NCI-H2171 treated with DMSO at 0.1 percent for 48 hours (cell line): ENCODE results near the gene UBA5.
"Not testable (repeated sequence)": the region's sequence is repeated elsewhere in the genome, so short reads cannot be mapped to it uniquely, and the experiment has no call there.

Experiments used
- DNase-seq: peaks from one replicate; lab custom pipeline; 2025; lab: John Stamatoyannopoulos, UW

The UBA5 gene

GRCh38 chr3:132660052-132660810 lies at the start of gene UBA5:
UBA5 (plus strand) TSS chr3:132660329; CDS start chr3:132660538, 209 bp downstream.
- DNase-seq, result peak; percentile 75

- not testable (repeated sequence) for DNase-seq
Measured at GRCh38 chr3:132615301-132615700, 44.8 kb upstream of the UBA5 start.

GRCh38 chr3:132615881-132616280 lies 44.2 kb upstream of the UBA5 start:
- DNase-seq, result no peak

- no peak for DNase-seq
Measured at GRCh38 chr3:132616780-132617179, 43.3 kb upstream of the UBA5 start.

GRCh38 chr3:132622148-132622547 lies 38.0 kb upstream of the UBA5 start:
- DNase-seq, result no peak

- no peak for DNase-seq
Measured at GRCh38 chr3:132622761-132623160, 37.4 kb upstream of the UBA5 start.

- DNase-seq, result no peak
Measured at GRCh38 chr3:132623646-132624045, 36.5 kb upstream of the UBA5 start.

- no peak for DNase-seq
Measured at GRCh38 chr3:132624790-132625189, 35.3 kb upstream of the UBA5 start.

GRCh38 chr3:132625613-132626012 lies 34.5 kb upstream of the UBA5 start:
- no peak for DNase-seq

- DNase-seq, result no peak
Measured at GRCh38 chr3:132626955-132627354, 33.2 kb upstream of the UBA5 start.

- DNase-seq, result no peak
Measured at GRCh38 chr3:132628157-132628556, 32.0 kb upstream of the UBA5 start.

GRCh38 chr3:132629928-132630327 lies 30.2 kb upstream of the UBA5 start:
- no peak for DNase-seq

- DNase-seq, result no peak
Measured at GRCh38 chr3:132630612-132631011, 29.5 kb upstream of the UBA5 start.

GRCh38 chr3:132635052-132635451 lies 25.1 kb upstream of the UBA5 start:
- no peak for DNase-seq

- no peak for DNase-seq
Measured at GRCh38 chr3:132637590-132637989, 22.5 kb upstream of the UBA5 start.

- no peak for DNase-seq
Measured at GRCh38 chr3:132638706-132639105, 21.4 kb upstream of the UBA5 start.

- not testable (repeated sequence) for DNase-seq
Measured at GRCh38 chr3:132641427-132641826, 18.7 kb upstream of the UBA5 start.

- DNase-seq, result peak; percentile 64
Measured at GRCh38 chr3:132641837-132642538, 18.1 kb upstream of the UBA5 start.

GRCh38 chr3:132642539-132642847 lies 17.6 kb upstream of the UBA5 start:
- DNase-seq, result no peak

- DNase-seq, result no peak
Measured at GRCh38 chr3:132643366-132643765, 16.8 kb upstream of the UBA5 start.

GRCh38 chr3:132645058-132645457 lies 15.1 kb upstream of the UBA5 start:
- DNase-seq, result no peak

GRCh38 chr3:132650153-132650552 lies 10.0 kb upstream of the UBA5 start:
- no peak for DNase-seq

GRCh38 chr3:132652640-132653270 lies 7.4 kb upstream of the UBA5 start:
- no peak for DNase-seq
